AG09309 (cell line): ENCODE data around the gene KLK12.

Source experiments
- DNase-seq: peaks from one replicate; pipeline ENCODE4 v3.0.0-alpha.2; 2010; ENCODE audit warnings: low read depth
- H3K4me3 ChIP-seq: 2 replicates; pipeline ENCODE4 v1.5.1; 2011; ENCODE audit warnings: mild to moderate bottlenecking, low read depth, low read length, moderate library complexity; ENCODE audit not compliant: control insufficient read depth
- CTCF ChIP-seq: IDR thresholded peaks from 2 replicates; pipeline ENCODE4 v1.5.1; 2011; ENCODE audit warnings: mild to moderate bottlenecking, low read depth, low read length, inconsistent platforms; ENCODE audit not compliant: insufficient read depth, control insufficient read depth; ENCODE audit errors: missing control alignments

KLK12 gene

GRCh38 chr19:51020988-51021651, 13.7 kb downstream of the KLK12 start:
- H3K4me3 ChIP-seq, result no peak overlapping the region
- TF ChIP-seq CTCF, result peak; percentile 62
- no peak for DNase-seq

GRCh38 chr19:51019544-51019925, 15.3 kb downstream of the KLK12 start, which contains the start of gene KLK10:
KLK10 (minus strand) TSS chr19:51019709; CDS start chr19:51019130, 579 bp downstream.
- DNase-seq, result no peak
- no peak within 1 kb of the TSS; the same call in 1 of the 2 replicates for H3K4me3 ChIP-seq
- TF ChIP-seq CTCF, result no peak

- no peak for TF ChIP-seq CTCF
- H3K4me3 ChIP-seq, result no peak overlapping the region; the same call in 1 of the 2 replicates
- DNase-seq, result no peak
These were observed 15.9 kb downstream of the KLK12 start for GRCh38 chr19:51018745-51019543.

DNA sequence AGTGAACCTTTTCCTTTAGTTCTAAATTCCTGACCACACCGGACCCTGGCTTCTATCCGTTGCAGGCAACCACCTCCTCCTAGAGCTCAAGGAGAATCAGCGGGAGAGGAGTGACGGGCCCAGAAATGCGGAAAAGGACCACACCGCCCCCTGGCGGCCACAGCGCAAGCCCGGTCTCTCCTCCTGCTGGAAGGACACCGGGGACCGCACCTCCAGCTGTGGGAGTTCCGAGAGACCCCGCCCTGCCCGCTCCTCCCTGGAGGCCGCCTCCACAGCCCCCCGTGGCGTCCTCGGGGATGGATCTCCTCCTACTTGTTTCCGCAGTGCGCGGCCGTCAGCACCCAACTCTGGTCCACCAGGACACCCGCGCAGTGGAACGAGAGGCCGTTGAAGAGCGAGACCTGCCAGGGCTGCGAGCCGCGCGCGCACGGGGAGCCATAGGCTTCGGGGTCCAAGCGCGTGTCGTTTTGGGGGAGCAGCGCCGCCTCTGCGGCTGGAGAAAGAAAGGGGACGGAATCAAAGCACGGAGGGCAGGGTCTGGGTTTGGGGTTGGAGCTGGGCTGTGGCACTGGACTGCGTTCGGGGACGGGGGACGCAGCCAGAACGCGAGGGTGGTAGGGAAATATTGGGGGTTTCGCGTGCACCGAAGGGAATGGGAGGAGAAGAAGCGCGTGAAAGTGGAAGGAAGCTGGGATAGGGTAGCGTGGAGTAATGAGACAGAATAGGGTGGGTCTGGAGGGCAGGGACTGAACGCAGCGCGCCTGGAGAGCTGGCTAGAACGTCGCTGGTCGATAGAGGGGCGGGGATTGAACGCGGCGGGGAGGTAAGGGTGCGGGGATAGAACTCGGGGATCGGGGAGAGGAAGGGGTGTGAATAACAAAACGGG, 17.8 kb downstream of the KLK12 start:
- peak overlapping the region; percentile 23 for H3K4me3 ChIP-seq
- DNase-seq, result no peak
- peak; percentile 84 for TF ChIP-seq CTCF

DNA sequence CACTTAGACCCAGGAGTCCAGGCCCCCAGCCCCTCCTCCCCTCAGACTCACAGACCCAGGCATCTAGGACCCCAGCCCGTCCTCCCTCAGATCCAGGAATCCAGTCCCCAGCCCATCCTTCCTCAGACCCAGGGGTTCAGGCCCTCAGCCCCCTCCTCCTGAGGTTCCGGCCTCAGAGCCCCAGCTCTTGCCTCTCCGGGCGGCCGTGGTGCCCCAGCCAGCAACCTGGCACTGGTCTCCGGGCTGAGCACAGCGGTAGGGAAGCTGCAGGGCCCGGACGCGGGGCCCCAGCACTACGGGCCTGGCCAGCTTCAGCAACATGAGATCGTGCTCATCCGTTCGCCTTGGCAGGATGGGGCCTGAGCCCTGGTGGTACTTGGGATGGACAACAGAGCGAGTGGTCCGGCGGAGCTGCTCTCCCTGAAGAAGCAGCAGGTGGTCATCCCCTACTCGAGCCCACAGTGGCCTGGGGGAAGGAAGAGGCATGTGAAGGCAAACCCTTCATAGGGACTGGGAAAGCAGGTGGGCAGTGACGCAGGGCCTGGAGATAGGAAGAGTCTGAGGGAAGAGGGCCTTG, 19.0 kb downstream of the KLK12 start:
- TF ChIP-seq CTCF, result no peak
- no peak for DNase-seq
- H3K4me3 ChIP-seq, result no peak overlapping the region

- DNase-seq, result no peak
- no peak overlapping the region for H3K4me3 ChIP-seq
- no peak for TF ChIP-seq CTCF
These were observed 20.6 kb downstream of the KLK12 start for GRCh38 chr19:51014242-51014641.
